SK-N-SH (cell line): ENCODE results near the gene SNURF. TPM values are rescaled to one million over a fixed set of nuclear protein-coding genes. Genes with fewer than 3 reads are reported as not detected.

Experiments
- CTCF ChIA-PET: fragments of 300-600, 350-600 bp; formaldehyde crosslinking; extraction: SDS; loops from one replicate; lab custom pipeline; 2021; lab: Yijun Ruan, JAX
- POLR2A ChIA-PET: fragments of 350-600 bp; sonication (Branson Sonifier 250); formaldehyde crosslinking; extraction: SDS; loops from one replicate; lab custom pipeline; 2020; ENCODE audit warnings: antibody characterized with exemption, inconsistent platforms; lab: Yijun Ruan, JAX
- DNase-seq: peaks from one replicate; pipeline ENCODE4 v3.0.0; 2012
- H2AFZ ChIP-seq: fragments of 200-600 bp; sonication (generic); 2 replicates; pipeline ENCODE4 v1.8.1; 2016; ENCODE audit warnings: antibody characterized with exemption, mild to moderate bottlenecking, low read depth
- H3F3A ChIP-seq: fragments of 200-600 bp; sonication (generic); replicated peaks from 2 replicates; pipeline ENCODE3; 2016; ENCODE audit warnings: antibody characterized with exemption, mild to moderate bottlenecking; ENCODE audit not compliant: insufficient read depth
- H3K27ac ChIP-seq, 2 experiments: fragments of 200-500 bp in 1 of 2; fragments of 200-600 bp in 1 of 2; sonication (Bioruptor generic) in 1 of 2; sonication (generic), shearing (Covaris generic) in 1 of 2; 2 replicates each; pipeline versions ENCODE4 v1.5.1 to v1.6.1; 2014 to 2016; ENCODE audit warnings: low read depth in 2 of 2, inconsistent platforms in 1 of 2, low read length in 1 of 2, mild to moderate bottlenecking in 1 of 2, mixed read lengths in 1 of 2
- H3K27me3 ChIP-seq: fragments of 200-600 bp; sonication (generic), shearing (Covaris generic); 2 replicates; pipeline ENCODE4 v1.6.1; 2016; ENCODE audit warnings: mixed run types; ENCODE audit not compliant: insufficient read depth
- H3K36me3 ChIP-seq, 2 experiments: fragments of 200-500 bp in 1 of 2; fragments of 200-600 bp in 1 of 2; sonication (Bioruptor generic) in 1 of 2; sonication (generic) in 1 of 2; replicated peaks in 1 of 2; 2 replicates each; pipeline versions ENCODE3 to v1.5.1; 2014 to 2016; ENCODE audit warnings: low read length in 1 of 2, mild to moderate bottlenecking in 1 of 2; ENCODE audit not compliant: insufficient read depth in 2 of 2, control insufficient read depth in 1 of 2
- H3K4me1 ChIP-seq, 2 experiments: fragments of 200-500 bp in 1 of 2; fragments of 200-600 bp in 1 of 2; sonication (Bioruptor generic) in 1 of 2; sonication (generic), shearing (Covaris generic) in 1 of 2; 2 replicates each; pipeline versions ENCODE4 v1.5.1 to v1.6.1; 2014 to 2016; ENCODE audit warnings: low read depth in 1 of 2, low read length in 1 of 2, mixed run types in 1 of 2; ENCODE audit not compliant: insufficient read depth in 2 of 2, control insufficient read depth in 1 of 2
- H3K4me2 ChIP-seq: fragments of 200-600 bp; sonication (generic), shearing (Covaris generic); 2 replicates; pipeline ENCODE4 v1.6.1; 2017; ENCODE audit warnings: mixed run types
- H3K4me3 ChIP-seq, 2 experiments: fragments of 200-500 bp in 1 of 2; fragments of 200-600 bp in 1 of 2; sonication (Bioruptor generic) in 1 of 2; sonication (generic), shearing (Covaris generic) in 1 of 2; 2 replicates each; pipeline versions ENCODE4 v1.5.1 to v1.8.1; 2014 to 2016; ENCODE audit warnings: low read depth in 2 of 2, inconsistent platforms in 1 of 2, low read length in 1 of 2, mild to moderate bottlenecking in 1 of 2, mixed read lengths in 1 of 2, moderate library complexity in 1 of 2
- H3K79me2 ChIP-seq: fragments of 200-600 bp; sonication (generic); 2 replicates; pipeline ENCODE4 v1.8.1; 2017; ENCODE audit warnings: mild to moderate bottlenecking; ENCODE audit not compliant: insufficient read depth
- H3K9ac ChIP-seq: fragments of 200-600 bp; sonication (generic); 2 replicates; pipeline ENCODE4 v1.6.1; 2017; ENCODE audit warnings: mixed run types
- H3K9me2 ChIP-seq: fragments of 200-600 bp; sonication (generic); 2 replicates; pipeline ENCODE4 v1.6.1; 2017; ENCODE audit warnings: mixed run types
- H3K9me3 ChIP-seq: fragments of 200-600 bp; sonication (generic); 2 replicates; pipeline ENCODE4 v1.6.1; 2017; ENCODE audit warnings: mixed run types, mild to moderate bottlenecking, moderate library complexity
- H4K20me1 ChIP-seq: fragments of 200-600 bp; sonication (generic); 2 replicates; pipeline ENCODE4 v1.6.1; 2017; ENCODE audit warnings: mild to moderate bottlenecking, mixed run types; ENCODE audit not compliant: insufficient read depth
- EP300 ChIP-seq, 2 experiments: IDR thresholded peaks; 2 replicates each; pipeline versions ENCODE4 v1.4.0 to v1.6.1; 2012; ENCODE audit warnings: borderline replicate concordance in 1 of 2, low read depth in 1 of 2, low read length in 1 of 2
- FOXJ3 ChIP-seq: sonication (generic); formaldehyde crosslinking; IDR thresholded peaks from 2 replicates; pipeline ENCODE4 v1.5.1; 2020; ENCODE audit warnings: mild to moderate bottlenecking, missing genetic modification reagents
- GATA2 ChIP-seq: sonication (generic); formaldehyde crosslinking; IDR thresholded peaks from 2 replicates; pipeline ENCODE4 v1.5.0; 2020; ENCODE audit warnings: mild to moderate bottlenecking, missing genetic modification reagents
- JUND ChIP-seq: IDR thresholded peaks from 2 replicates; pipeline ENCODE4 v1.4.0; 2012
- NFIC ChIP-seq: IDR thresholded peaks from 2 replicates; pipeline ENCODE4 v1.4.0; 2012; ENCODE audit warnings: borderline replicate concordance
- POLR2AphosphoS5 ChIP-seq: IDR thresholded peaks from 2 replicates; pipeline ENCODE4 v1.6.1; 2012; ENCODE audit warnings: low read depth, low read length
- RAD21 ChIP-seq: IDR thresholded peaks from 2 replicates; pipeline ENCODE4 v1.6.1; 2012; ENCODE audit warnings: mild to moderate bottlenecking, low read length
- RCOR1 ChIP-seq: fragments of 150-350 bp; IDR thresholded peaks from 2 replicates; pipeline ENCODE4 v1.6.1; 2017; ENCODE audit warnings: antibody characterized with exemption, low read length
- RXRA ChIP-seq: IDR thresholded peaks from 2 replicates; pipeline ENCODE4 v1.4.0; 2012; ENCODE audit warnings: low read depth, mild to moderate bottlenecking, borderline replicate concordance
- SIN3A ChIP-seq: IDR thresholded peaks from 2 replicates; pipeline ENCODE4 v1.6.1; 2012; ENCODE audit warnings: low read depth, mild to moderate bottlenecking, low read length, moderate library complexity, borderline replicate concordance
- SMC3 ChIP-seq: IDR thresholded peaks from 2 replicates; pipeline ENCODE4 v1.6.1; 2012; ENCODE audit warnings: low read depth, low read length, improper control_type of control experiment
- YY1 ChIP-seq: IDR thresholded peaks from 2 replicates; pipeline ENCODE4 v1.4.0; 2012; ENCODE audit warnings: low read depth, mild to moderate bottlenecking
- WGBS: methylation state at CpG from one replicate; pipeline ENCODE4 v1.1.6; 2017; ENCODE audit warnings: low lambda C conversion rate; 5-methylcytosine and 5-hydroxymethylcytosine counted together
- polyA plus RNA-seq, 3 experiments: library from polyadenylated mRNA; depleted of rRNA; stranded (reverse); fragments of >200 nt; gene quantifications; 2 replicates each; pipeline ENCODE4 v1.2.3, GENCODE V29; 2012
- TF ChIP-seq, protein P1 (sequence below): fragments of 150-350 bp; IDR thresholded peaks from 2 replicates; pipeline ENCODE4 v1.6.1; 2016; ENCODE audit warnings: mild to moderate bottlenecking, low read depth, low read length
- TF ChIP-seq, protein P2 (sequence below): IDR thresholded peaks from 2 replicates; pipeline ENCODE4 v1.4.0; 2012; ENCODE audit warnings: low read depth, borderline replicate concordance
- TF ChIP-seq, protein P3 (sequence below): IDR thresholded peaks from 2 replicates; pipeline ENCODE4 v1.6.1; 2012; ENCODE audit warnings: mild to moderate bottlenecking, low read depth, low read length, moderate library complexity
- TF ChIP-seq, protein P4 (sequence below): IDR thresholded peaks from 2 replicates; pipeline ENCODE4 v1.4.0; 2012; ENCODE audit warnings: low read depth, borderline replicate concordance

The SNURF gene
- polyA plus RNA-seq, 1 of the 3 experiments (the other 2 are of a cell fraction) = 16.0 TPM

DNA sequence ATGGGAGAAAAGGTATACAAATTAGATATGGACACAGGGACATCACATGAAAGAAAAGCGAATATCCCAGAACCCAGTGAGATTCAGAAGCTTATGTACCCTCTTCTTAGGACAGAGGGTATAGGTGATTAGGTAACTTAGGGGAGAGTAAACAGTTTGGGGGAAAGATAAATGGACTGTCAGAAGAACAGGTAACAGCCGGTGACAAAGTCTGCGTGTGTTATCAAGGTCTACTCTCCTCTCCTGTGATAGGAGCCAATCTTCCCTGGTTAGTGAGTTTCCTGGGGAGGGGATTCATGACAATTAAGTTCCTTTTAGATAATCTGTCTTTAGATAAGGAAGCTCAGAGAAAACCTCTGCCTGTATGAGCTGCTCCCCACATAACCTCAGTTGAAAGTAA lies 30.6 kb upstream of the SNURF start:
- WGBS = 9% methylated on average over 3 of the region's 3 CpGs
- no peak for DNase-seq
- Histone ChIP-seq H3K9me2 (no peaks in the 10 kb centered on the region), H3K27me3 (no peaks in the 10 kb centered on the region), H3F3A (no peaks in the 10 kb centered on the region), H3K79me2 (no peaks in the 10 kb centered on the region), H3K27ac (no peak overlapping the region), H3K4me1 (no peaks in the 10 kb centered on the region), H3K4me3 (no peak overlapping the region), H3K9me3 (no peaks in the 10 kb centered on the region), H3K4me2 (no peak overlapping the region), H3K9ac (no peak overlapping the region), H4K20me1 (no peaks in the 10 kb centered on the region), H3K36me3 (peaks cover 0 to 4% of the 10 kb centered on the region in 2 experiments), H2AFZ (no peak overlapping the region)
- CTCF ChIA-PET = no interaction called here
- POLR2A ChIA-PET = no interaction called here
- TF ChIP-seq GATA2 (no peak), JUND (no peak), SIN3A (no peak), FOXJ3 (CRISPR knock-in tag) (no peak), RXRA (no peak), POLR2AphosphoS5 (no peak), EP300 (IDR thresholded peaks at IDR 0.05; ENCODE audit: borderline replicate concordance in 1 of 2, low read depth in 1 of 2, low read length in 1 of 2) (no peak), YY1 (no peak)
- TF ChIP-seq, protein P1, sequence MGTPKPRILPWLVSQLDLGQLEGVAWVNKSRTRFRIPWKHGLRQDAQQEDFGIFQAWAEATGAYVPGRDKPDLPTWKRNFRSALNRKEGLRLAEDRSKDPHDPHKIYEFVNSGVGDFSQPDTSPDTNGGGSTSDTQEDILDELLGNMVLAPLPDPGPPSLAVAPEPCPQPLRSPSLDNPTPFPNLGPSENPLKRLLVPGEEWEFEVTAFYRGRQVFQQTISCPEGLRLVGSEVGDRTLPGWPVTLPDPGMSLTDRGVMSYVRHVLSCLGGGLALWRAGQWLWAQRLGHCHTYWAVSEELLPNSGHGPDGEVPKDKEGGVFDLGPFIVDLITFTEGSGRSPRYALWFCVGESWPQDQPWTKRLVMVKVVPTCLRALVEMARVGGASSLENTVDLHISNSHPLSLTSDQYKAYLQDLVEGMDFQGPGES = no peak
- TF ChIP-seq, protein P2, sequence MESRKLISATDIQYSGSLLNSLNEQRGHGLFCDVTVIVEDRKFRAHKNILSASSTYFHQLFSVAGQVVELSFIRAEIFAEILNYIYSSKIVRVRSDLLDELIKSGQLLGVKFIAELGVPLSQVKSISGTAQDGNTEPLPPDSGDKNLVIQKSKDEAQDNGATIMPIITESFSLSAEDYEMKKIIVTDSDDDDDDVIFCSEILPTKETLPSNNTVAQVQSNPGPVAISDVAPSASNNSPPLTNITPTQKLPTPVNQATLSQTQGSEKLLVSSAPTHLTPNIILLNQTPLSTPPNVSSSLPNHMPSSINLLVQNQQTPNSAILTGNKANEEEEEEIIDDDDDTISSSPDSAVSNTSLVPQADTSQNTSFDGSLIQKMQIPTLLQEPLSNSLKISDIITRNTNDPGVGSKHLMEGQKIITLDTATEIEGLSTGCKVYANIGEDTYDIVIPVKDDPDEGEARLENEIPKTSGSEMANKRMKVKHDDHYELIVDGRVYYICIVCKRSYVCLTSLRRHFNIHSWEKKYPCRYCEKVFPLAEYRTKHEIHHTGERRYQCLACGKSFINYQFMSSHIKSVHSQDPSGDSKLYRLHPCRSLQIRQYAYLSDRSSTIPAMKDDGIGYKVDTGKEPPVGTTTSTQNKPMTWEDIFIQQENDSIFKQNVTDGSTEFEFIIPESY = no peak

DNA sequence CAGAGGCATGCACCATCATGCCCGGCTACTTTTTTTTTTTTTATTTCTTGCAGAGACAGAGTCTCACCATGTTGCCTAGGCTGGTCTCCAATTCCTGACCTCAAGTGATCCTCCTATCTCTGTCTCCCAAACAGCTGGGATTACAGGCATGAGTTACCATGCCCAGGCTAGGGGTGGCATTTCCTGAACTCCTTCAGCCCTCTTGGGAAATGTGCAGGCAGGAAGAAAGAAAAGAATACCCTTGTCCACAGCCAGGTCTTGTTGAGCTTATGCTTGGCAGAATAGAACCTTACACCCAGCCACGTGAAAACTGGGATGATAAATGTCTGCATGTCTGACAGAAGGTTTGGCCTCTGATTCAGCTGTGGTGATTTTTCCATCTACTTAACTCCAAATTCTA lies 30.2 kb upstream of the SNURF start:
- CTCF ChIA-PET = interaction anchor here (1.1 kb wide), 1 partner anchor 28 kb away, joined by 3 read pairs; no protein-coding TSS in a partner anchor
- Histone ChIP-seq H3K9me3 (no peaks in the 10 kb centered on the region), H3K27ac (no peak overlapping the region), H3K9me2 (no peaks in the 10 kb centered on the region), H3K4me3 (no peak overlapping the region), H4K20me1 (no peaks in the 10 kb centered on the region), H3K36me3 (peaks cover 0 to 4% of the 10 kb centered on the region in 2 experiments), H3K9ac (no peak overlapping the region), H3F3A (no peaks in the 10 kb centered on the region), H2AFZ (no peak overlapping the region), H3K79me2 (no peaks in the 10 kb centered on the region), H3K27me3 (no peaks in the 10 kb centered on the region), H3K4me1 (no peaks in the 10 kb centered on the region), H3K4me2 (no peak overlapping the region)
- POLR2A ChIA-PET = no interaction called here
- DNase-seq = no peak
- WGBS = 21% methylated on average over 2 of the region's 2 CpGs
- TF ChIP-seq JUND (no peak), EP300 (IDR thresholded peaks at IDR 0.05; ENCODE audit: borderline replicate concordance in 1 of 2, low read depth in 1 of 2, low read length in 1 of 2) (no peak), RXRA (no peak), SMC3 (no peak), RCOR1 (no peak), RAD21 (no peak), SIN3A (no peak), GATA2 (no peak), NFIC (no peak)
- TF ChIP-seq, protein P3, sequence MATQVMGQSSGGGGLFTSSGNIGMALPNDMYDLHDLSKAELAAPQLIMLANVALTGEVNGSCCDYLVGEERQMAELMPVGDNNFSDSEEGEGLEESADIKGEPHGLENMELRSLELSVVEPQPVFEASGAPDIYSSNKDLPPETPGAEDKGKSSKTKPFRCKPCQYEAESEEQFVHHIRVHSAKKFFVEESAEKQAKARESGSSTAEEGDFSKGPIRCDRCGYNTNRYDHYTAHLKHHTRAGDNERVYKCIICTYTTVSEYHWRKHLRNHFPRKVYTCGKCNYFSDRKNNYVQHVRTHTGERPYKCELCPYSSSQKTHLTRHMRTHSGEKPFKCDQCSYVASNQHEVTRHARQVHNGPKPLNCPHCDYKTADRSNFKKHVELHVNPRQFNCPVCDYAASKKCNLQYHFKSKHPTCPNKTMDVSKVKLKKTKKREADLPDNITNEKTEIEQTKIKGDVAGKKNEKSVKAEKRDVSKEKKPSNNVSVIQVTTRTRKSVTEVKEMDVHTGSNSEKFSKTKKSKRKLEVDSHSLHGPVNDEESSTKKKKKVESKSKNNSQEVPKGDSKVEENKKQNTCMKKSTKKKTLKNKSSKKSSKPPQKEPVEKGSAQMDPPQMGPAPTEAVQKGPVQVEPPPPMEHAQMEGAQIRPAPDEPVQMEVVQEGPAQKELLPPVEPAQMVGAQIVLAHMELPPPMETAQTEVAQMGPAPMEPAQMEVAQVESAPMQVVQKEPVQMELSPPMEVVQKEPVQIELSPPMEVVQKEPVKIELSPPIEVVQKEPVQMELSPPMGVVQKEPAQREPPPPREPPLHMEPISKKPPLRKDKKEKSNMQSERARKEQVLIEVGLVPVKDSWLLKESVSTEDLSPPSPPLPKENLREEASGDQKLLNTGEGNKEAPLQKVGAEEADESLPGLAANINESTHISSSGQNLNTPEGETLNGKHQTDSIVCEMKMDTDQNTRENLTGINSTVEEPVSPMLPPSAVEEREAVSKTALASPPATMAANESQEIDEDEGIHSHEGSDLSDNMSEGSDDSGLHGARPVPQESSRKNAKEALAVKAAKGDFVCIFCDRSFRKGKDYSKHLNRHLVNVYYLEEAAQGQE = no peak
- TF ChIP-seq, protein P4, sequence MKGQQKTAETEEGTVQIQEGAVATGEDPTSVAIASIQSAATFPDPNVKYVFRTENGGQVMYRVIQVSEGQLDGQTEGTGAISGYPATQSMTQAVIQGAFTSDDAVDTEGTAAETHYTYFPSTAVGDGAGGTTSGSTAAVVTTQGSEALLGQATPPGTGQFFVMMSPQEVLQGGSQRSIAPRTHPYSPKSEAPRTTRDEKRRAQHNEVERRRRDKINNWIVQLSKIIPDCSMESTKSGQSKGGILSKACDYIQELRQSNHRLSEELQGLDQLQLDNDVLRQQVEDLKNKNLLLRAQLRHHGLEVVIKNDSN = no peak
- TF ChIP-seq, protein P2 = no peak
